ENCODE data around the gene PHRF1. TPM values are rescaled to one million over a fixed set of nuclear protein-coding genes. Genes with fewer than 3 reads are reported as not detected.

Gene PHRF1
- total and polyA plus RNA-seq, 9 of the 15 experiments (the other 6 are each of a cell fraction or from before 2014, with no cell fraction given), result 0.07 to 37.2 (median 7.7) TPM

DNA sequence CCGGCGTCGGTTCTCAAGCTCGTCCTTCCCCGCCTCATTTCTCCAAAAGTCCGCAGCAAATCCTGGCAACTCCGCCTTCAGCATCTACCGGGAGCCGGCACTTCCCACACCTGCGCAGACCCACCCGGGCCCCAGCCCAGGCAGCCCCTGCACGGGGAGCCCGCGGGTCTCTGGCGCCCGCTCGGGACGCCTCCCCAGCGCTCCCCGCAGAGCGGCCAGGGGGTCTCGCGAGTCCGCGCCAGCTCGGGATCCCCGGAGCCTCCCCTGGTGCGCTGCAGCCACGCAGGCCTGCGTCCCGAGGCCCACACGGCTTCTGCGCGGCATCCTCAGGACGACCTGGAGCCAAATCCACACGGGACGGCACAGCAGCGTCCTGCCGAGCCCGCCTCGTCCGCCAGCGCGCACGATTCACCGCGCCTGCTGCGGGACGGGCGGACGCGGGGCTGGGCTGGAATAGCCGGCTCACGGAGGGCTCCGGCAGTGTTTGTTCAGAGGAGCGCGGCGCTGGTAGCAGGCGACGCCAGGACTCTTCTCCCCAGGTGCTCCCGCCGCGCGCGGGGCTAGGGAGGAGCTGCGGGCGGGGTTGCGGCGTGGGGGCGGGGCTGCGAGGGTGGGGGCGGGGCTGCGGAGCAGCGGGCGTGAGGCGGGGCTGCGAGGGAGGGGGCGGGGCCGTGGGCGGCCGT is 816 bp upstream of the PHRF1 start (continued):
- TF ChIP-seq, protein P1, sequence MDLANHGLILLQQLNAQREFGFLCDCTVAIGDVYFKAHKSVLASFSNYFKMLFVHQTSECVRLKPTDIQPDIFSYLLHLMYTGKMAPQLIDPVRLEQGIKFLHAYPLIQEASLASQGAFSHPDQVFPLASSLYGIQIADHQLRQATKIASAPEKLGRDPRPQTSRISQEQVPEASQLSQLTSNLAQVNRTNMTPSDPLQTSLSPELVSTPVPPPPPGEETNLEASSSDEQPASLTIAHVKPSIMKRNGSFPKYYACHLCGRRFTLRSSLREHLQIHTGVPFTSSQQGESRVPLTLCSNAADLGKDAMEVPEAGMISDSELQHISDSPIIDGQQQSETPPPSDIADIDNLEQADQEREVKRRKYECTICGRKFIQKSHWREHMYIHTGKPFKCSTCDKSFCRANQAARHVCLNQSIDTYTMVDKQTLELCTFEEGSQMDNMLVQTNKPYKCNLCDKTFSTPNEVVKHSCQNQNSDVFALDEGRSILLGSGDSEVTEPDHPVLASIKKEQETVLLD (IDR thresholded peaks at IDR 0.05), result 0 out of 2 replicates have a peak, but pooled peaks have one; percentile 15
- TF ChIP-seq ATF1 (CRISPR knock-in tag; IDR thresholded peaks at IDR 0.05) (no peak), ATF1 (tag; IDR thresholded peaks at IDR 0.05) (0 out of 2 replicates have a peak, but pooled peaks have one; percentile 10), DNMT1 (IDR thresholded peaks at IDR 0.05) (no peak), PHF8 (IDR thresholded peaks at IDR 0.05; ENCODE audit: borderline replicate concordance, low read length) (peak; percentile 33; the same call in 1 of the 2 replicates)

DNA sequence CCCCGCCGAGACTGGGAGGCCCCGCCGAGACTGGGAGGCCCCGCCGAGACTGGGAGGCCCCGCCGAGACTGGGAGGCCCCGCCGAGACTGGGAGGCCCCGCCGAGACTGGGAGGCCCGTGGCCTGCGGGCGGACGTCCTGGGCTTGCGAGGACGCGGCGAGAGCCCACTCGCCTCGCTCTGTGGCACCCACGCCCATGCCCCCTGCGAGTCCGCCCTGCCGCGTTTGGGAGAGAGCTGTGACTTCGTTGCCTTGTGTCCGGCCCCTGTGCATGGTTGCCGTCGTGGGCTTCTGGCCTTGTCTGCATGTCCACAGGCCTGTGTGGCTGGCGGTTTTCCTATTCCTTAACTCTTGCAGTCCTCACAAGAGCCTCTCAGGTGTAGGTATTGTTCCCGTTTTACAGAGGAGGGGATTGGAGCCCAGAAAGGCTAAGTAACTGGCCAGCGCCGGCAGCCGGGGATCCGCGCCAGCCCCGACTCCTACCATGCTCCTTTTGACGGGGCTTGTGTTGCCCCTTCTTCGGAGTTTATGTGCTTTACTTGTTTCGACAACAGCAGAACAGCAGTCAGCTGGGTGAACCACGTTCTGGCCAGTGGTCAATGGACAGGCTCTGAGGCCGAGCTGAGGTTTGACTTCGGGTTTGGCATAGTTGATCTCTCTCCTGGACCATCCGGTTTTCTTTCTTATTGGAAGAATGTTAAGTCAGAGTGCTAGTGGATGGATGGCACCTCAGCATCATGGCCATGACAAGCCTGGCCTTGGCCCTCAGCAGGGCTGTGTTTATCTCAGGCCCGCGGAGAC is 741 bp downstream of the PHRF1 start:
- POLR2A ChIA-PET, result interaction anchor here (0.5 to 2.0 kb wide), 4 partner anchors 8 to 234 kb away, joined by 3 to 6 read pairs (median 4); no protein-coding TSS in a partner anchor
- H4K20me1 ChIP-seq (replicated peaks; ENCODE audit: control insufficient read depth, insufficient read depth, low read length), result peaks cover 43% of the 10 kb centered on the region
- TF ChIP-seq TEAD2 (tag; IDR thresholded peaks at IDR 0.05) (no peak), MCM5 (IDR thresholded peaks at IDR 0.05; ENCODE audit: low read depth) (no peak), ZFX (CRISPR knock-in tag; IDR thresholded peaks at IDR 0.05) (peak; percentile 53), PML (IDR thresholded peaks at IDR 0.05; ENCODE audit: low read length) (no peak), KDM5B (IDR thresholded peaks at IDR 0.05; ENCODE audit: insufficient replicate concordance, low read depth, low read length) (no peak)
- TF ChIP-seq, protein P2, sequence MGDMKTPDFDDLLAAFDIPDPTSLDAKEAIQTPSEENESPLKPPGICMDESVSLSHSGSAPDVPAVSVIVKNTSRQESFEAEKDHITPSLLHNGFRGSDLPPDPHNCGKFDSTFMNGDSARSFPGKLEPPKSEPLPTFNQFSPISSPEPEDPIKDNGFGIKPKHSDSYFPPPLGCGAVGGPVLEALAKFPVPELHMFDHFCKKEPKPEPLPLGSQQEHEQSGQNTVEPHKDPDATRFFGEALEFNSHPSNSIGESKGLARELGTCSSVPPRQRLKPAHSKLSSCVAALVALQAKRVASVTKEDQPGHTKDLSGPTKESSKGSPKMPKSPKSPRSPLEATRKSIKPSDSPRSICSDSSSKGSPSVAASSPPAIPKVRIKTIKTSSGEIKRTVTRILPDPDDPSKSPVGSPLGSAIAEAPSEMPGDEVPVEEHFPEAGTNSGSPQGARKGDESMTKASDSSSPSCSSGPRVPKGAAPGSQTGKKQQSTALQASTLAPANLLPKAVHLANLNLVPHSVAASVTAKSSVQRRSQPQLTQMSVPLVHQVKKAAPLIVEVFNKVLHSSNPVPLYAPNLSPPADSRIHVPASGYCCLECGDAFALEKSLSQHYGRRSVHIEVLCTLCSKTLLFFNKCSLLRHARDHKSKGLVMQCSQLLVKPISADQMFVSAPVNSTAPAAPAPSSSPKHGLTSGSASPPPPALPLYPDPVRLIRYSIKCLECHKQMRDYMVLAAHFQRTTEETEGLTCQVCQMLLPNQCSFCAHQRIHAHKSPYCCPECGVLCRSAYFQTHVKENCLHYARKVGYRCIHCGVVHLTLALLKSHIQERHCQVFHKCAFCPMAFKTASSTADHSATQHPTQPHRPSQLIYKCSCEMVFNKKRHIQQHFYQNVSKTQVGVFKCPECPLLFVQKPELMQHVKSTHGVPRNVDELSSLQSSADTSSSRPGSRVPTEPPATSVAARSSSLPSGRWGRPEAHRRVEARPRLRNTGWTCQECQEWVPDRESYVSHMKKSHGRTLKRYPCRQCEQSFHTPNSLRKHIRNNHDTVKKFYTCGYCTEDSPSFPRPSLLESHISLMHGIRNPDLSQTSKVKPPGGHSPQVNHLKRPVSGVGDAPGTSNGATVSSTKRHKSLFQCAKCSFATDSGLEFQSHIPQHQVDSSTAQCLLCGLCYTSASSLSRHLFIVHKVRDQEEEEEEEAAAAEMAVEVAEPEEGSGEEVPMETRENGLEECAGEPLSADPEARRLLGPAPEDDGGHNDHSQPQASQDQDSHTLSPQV (IDR thresholded peaks at IDR 0.05), result no peak
- TF ChIP-seq, protein P3, sequence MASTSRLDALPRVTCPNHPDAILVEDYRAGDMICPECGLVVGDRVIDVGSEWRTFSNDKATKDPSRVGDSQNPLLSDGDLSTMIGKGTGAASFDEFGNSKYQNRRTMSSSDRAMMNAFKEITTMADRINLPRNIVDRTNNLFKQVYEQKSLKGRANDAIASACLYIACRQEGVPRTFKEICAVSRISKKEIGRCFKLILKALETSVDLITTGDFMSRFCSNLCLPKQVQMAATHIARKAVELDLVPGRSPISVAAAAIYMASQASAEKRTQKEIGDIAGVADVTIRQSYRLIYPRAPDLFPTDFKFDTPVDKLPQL (IDR thresholded peaks at IDR 0.05; ENCODE audit: extremely low read depth, insufficient read length), result no peak

More for the DNA sequence above, 741 bp downstream of the PHRF1 start:
- H3K9me1 ChIP-seq (ENCODE audit: control insufficient read depth, insufficient read depth, low read length), result peaks cover 16% of the 10 kb centered on the region
- peak overlapping the region; percentile 97 to 100 for H3K9ac ChIP-seq (ENCODE audit: insufficient read depth in 1 of 2, low read depth in 2 of 2, low read length in 2 of 2)
- H3K4me2 ChIP-seq (ENCODE audit: insufficient read depth, low read length), result peak overlapping the region; percentile 97
- 1% methylated on average over 31 of the region's 48 CpGs for WGBS (ENCODE audit: insufficient coverage, low coverage, missing lambda C conversion rate)
- peak overlapping the region; percentile 90 for H3K4me3 ChIP-seq
- in situ Hi-C loops (cut with MboI), result no loop called here
- ATAC-seq, result no peak
- intact Hi-C loops (cut with micrococcal nuclease), result no loop called here
- peaks cover 43 to 73% of the 10 kb centered on the region in 2 experiments for H3K4me1 ChIP-seq (replicated peaks in 1 of 2; ENCODE audit: control insufficient read depth in 2 of 2, insufficient read depth in 2 of 2, low read length in 2 of 2)
- CTCF ChIA-PET (ENCODE audit: low intra/inter-chr PET ratio), result no interaction called here
- no TSS peak for BruUV-seq (replicated peaks)
- no peaks in the 10 kb centered on the region for H3K27me3 ChIP-seq (ENCODE audit: control insufficient read depth in 2 of 2, insufficient read depth in 2 of 2, low read length in 2 of 2)
- peak overlapping the region; percentile 100 for H3K27ac ChIP-seq (ENCODE audit: extremely low read depth, low read depth, low read length)
- FAIRE-seq, result peak; percentile 48
- H3K79me2 ChIP-seq (ENCODE audit: control insufficient read depth, insufficient read depth, low read length), result peaks cover 75% of the 10 kb centered on the region
- no peaks in the 10 kb centered on the region for H3K9me3 ChIP-seq (replicated peaks; ENCODE audit: control insufficient read depth, insufficient read depth, low read depth, low read length)
- H2AFZ ChIP-seq (ENCODE audit: low read depth, low read length), result no peak overlapping the region
- peaks cover 44% of the 10 kb centered on the region; the same call in 2 of the 3 replicates for H3K36me3 ChIP-seq (ENCODE audit: control insufficient read depth, insufficient read depth, low read length)
- peak in 1 of 4 experiments; percentile 49 for DNase-seq (ENCODE audit: extremely low read depth in 1 of 4, low spot score in 3 of 4)

Data from K562 (cell line).